ENCODE results near the gene SYCP2L.

GRCh38 chr6:10877012-10877411 lies 9.8 kb upstream of the SYCP2L start:
- TF ChIP-seq CTCF (IDR thresholded peaks at IDR 0.05) (no peak), ZFX (IDR thresholded peaks at IDR 0.05; ENCODE audit: borderline replicate concordance) (no peak)
